GM12878 (cell line): ENCODE results near the gene TBC1D30. TPM values are rescaled to one million over a fixed set of nuclear protein-coding genes. Genes with fewer than 3 reads are reported as not detected.

ENCODE experiments used
- ATAC-seq: fragments of 200-7000 bp; cut with Tn5 transposase; 3 replicates; pipeline ENCODE4 v1.9.1; 2020; ENCODE audit warnings: mild to moderate bottlenecking, moderate library complexity
- BruUV-seq: library from RNA; stranded (reverse); fragments of 400-500 nt; replicated peaks from 2 replicates; lab custom pipeline; 2021; lab: Mats Ljungman, UMichigan
- CTCF ChIA-PET: fragments of 300-600 bp; sonication (Branson Sonifier 250); formaldehyde crosslinking; extraction: SDS; loops from one replicate; lab custom pipeline; 2021; ENCODE audit warnings: inconsistent platforms; lab: Yijun Ruan, JAX
- POLR2A ChIA-PET: fragments of 350-600 bp; formaldehyde crosslinking; extraction: SDS; loops from one replicate; lab custom pipeline; 2021; ENCODE audit warnings: inconsistent platforms; lab: Charles Lee
- RAD21 ChIA-PET: fragments of 300-600 bp; sonication (Branson Sonifier 250); formaldehyde crosslinking; loops from one replicate; lab custom pipeline; 2023; ENCODE audit warnings: antibody characterized with exemption; ENCODE audit not compliant: unreplicated experiment; lab: Charles Lee
- SMC1A ChIA-PET: fragments of 300-600 bp; sonication (Branson Sonifier 250); formaldehyde crosslinking; loops from one replicate; lab custom pipeline; 2023; ENCODE audit not compliant: unreplicated experiment, uncharacterized antibody; lab: Charles Lee
- DNase-seq: peaks from one replicate; pipeline ENCODE4 v3.0.0-alpha.2; 2011; ENCODE audit warnings: low read depth, low spot score
- FAIRE-seq: peaks from 3 replicates; lab custom pipeline; 2011; peaks lifted over from hg19 to GRCh38; lab: Jason Lieb, UNC
- H2AFZ ChIP-seq: 2 replicates; pipeline ENCODE4 v1.6.0; 2011; ENCODE audit warnings: low read depth, low read length, control low read depth; ENCODE audit not compliant: control insufficient read depth
- H3K27ac ChIP-seq: 2 replicates; pipeline ENCODE4 v1.5.1; 2011; ENCODE audit warnings: control low read depth; ENCODE audit not compliant: control insufficient read depth, insufficient read depth
- H3K27me3 ChIP-seq, 2 experiments: replicated peaks in 1 of 2; 2 replicates each; pipeline versions ENCODE4 v1.6.0 to v1.6.1; 2011; ENCODE audit warnings: low read length in 1 of 2; ENCODE audit not compliant: control insufficient read depth in 2 of 2, insufficient read depth in 2 of 2
- H3K36me3 ChIP-seq, 2 experiments: 2 replicates each; pipeline ENCODE4 v1.5.1; 2011; ENCODE audit warnings: low read length in 1 of 2; ENCODE audit not compliant: control insufficient read depth in 2 of 2, insufficient read depth in 2 of 2
- H3K4me1 ChIP-seq: 2 replicates; pipeline ENCODE4 v1.6.1; 2011; ENCODE audit warnings: mild to moderate bottlenecking, low read length, moderate library complexity, mixed read lengths; ENCODE audit not compliant: control insufficient read depth, insufficient read depth
- H3K4me2 ChIP-seq: 2 replicates; pipeline ENCODE4 v1.6.0; 2011; ENCODE audit warnings: control low read depth; ENCODE audit not compliant: control insufficient read depth, insufficient read depth
- H3K4me3 ChIP-seq: fragments of 200-600 bp; sonication (generic); 2 replicates; pipeline ENCODE4 v1.5.1; 2016
- H3K79me2 ChIP-seq: 2 replicates; pipeline ENCODE4 v1.6.0; 2011; ENCODE audit warnings: low read length; ENCODE audit not compliant: control insufficient read depth, insufficient read depth
- H3K9ac ChIP-seq: 2 replicates; pipeline ENCODE4 v1.8.0; 2011; ENCODE audit warnings: low read length, control low read depth, mixed read lengths; ENCODE audit not compliant: control insufficient read depth, insufficient read depth
- H3K9me3 ChIP-seq: replicated peaks from 3 replicates; pipeline ENCODE4 v1.5.1; 2011; ENCODE audit warnings: mild to moderate bottlenecking, low read length; ENCODE audit not compliant: control insufficient read depth, insufficient read depth
- H4K20me1 ChIP-seq: 2 replicates; pipeline ENCODE4 v1.6.0; 2011; ENCODE audit not compliant: control insufficient read depth, insufficient read depth
- CEBPB ChIP-seq, 2 experiments: fragments of 150-350 bp in 1 of 2; IDR thresholded peaks; 2 replicates each; pipeline ENCODE4 v1.6.1; 2012 to 2014; ENCODE audit warnings: low read depth in 2 of 2, low read length in 2 of 2, borderline replicate concordance in 1 of 2, inconsistent platforms in 1 of 2
- EGR1 ChIP-seq, 2 experiments: IDR thresholded peaks; 1 replicate in 1 of 2; 2 replicates in 1 of 2; pipeline ENCODE4 v1.6.1; 2011 to 2012; ENCODE audit warnings: low read depth in 2 of 2, low read length in 2 of 2, borderline replicate concordance in 1 of 2, mild to moderate bottlenecking in 1 of 2, moderate library complexity in 1 of 2
- ETV6 ChIP-seq, 2 experiments: fragments of 450-650 bp in 1 of 2; IDR thresholded peaks in 1 of 2; conservative IDR thresholded peaks in 1 of 2; 2 replicates each; pipeline ENCODE4 v1.6.1; 2014; ENCODE audit warnings: antibody characterized with exemption in 1 of 2, borderline replicate concordance in 1 of 2, low read depth in 1 of 2, mild to moderate bottlenecking in 1 of 2, moderate library complexity in 1 of 2
- IKZF2 ChIP-seq, 2 experiments: fragments of 450-650 bp; IDR thresholded peaks; 2 replicates each; pipeline ENCODE4 v1.6.1; 2017; ENCODE audit warnings: mild to moderate bottlenecking in 2 of 2, moderate library complexity in 2 of 2
- KDM1A ChIP-seq: fragments of 200-600 bp; sonication (generic); IDR thresholded peaks from 2 replicates; pipeline ENCODE4 v1.6.1; 2016; ENCODE audit warnings: borderline replicate concordance
- MXI1 ChIP-seq: fragments of 150-350 bp; IDR thresholded peaks from 2 replicates; pipeline ENCODE4 v1.6.1; 2011; ENCODE audit warnings: low read depth, mild to moderate bottlenecking, inconsistent platforms, low read length, improper control_type of control experiment
- PRDM15 ChIP-seq: fragments of 450-650 bp; formaldehyde crosslinking; IDR thresholded peaks from 2 replicates; pipeline ENCODE4 v1.4.0; 2020; ENCODE audit warnings: mild to moderate bottlenecking, moderate library complexity
- SMC3 ChIP-seq: IDR thresholded peaks from 2 replicates; pipeline ENCODE4 v1.6.1; 2011; ENCODE audit warnings: low read length, improper control_type of control experiment, borderline replicate concordance
- SUPT20H ChIP-seq: IDR thresholded peaks from 2 replicates; pipeline ENCODE4 v1.6.1; 2011; ENCODE audit warnings: low read depth, mild to moderate bottlenecking, low read length, moderate library complexity, borderline replicate concordance; ENCODE audit not compliant: control insufficient read depth
- WGBS: methylation state at CpG from one replicate; pipeline ENCODE4 v1.1.6; 2016; ENCODE audit warnings: low lambda C conversion rate; ENCODE audit not compliant: insufficient replicate concordance, insufficient coverage; ENCODE audit errors: missing lambda C conversion rate; 5-methylcytosine and 5-hydroxymethylcytosine counted together
- in situ Hi-C: fragments of 300-500 bp; cut with MboI; formaldehyde crosslinking; loops from 9 replicates; pipeline ENCODE4 v1.14.3; 2018; ENCODE audit warnings: mixed read lengths
- intact Hi-C: fragments of 100-400 bp; cut with micrococcal nuclease; formaldehyde crosslinking; loops from one replicate; pipeline ENCODE4 v1.14.2; 2022; ENCODE audit not compliant: unreplicated experiment
- polyA plus RNA-seq, 11 experiments: library from polyadenylated mRNA; depleted of rRNA in 4 of 11; unstranded in 6 of 11; stranded (reverse) in 5 of 11; fragments of >200 nt; fragmentation: Nextera tagmentation in 4 of 11; fragmentation: Illumina TruSeq in 1 of 11; extraction: Ambion mirVana in 4 of 11; extraction: Trizol in 1 of 11; gene quantifications; 1 replicate in 1 of 11; 2 replicates in 10 of 11; pipeline versions ENCODE4 v1.2.1 to v1.2.3, GENCODE V29; 2011 to 2016; ENCODE audit warnings: inconsistent platforms in 2 of 11, missing spikeins in 2 of 11, low read depth in 1 of 11
- total RNA-seq, 4 experiments: library from RNA; depleted of rRNA in 3 of 4; stranded (reverse); fragments of >200 nt in 3 of 4; fragmentation: Illumina TruSeq in 1 of 4; extraction: Trizol in 1 of 4; gene quantifications; 2 replicates each; pipeline versions ENCODE4 v1.2.1 to v1.2.3, GENCODE V29; 2013 to 2021
- TF ChIP-seq, protein P1 (sequence below): fragments of 450-650 bp; IDR thresholded peaks from 2 replicates; pipeline ENCODE4 v1.6.1; 2017; ENCODE audit warnings: borderline replicate concordance

The TBC1D30 gene
- total and polyA plus RNA-seq, 10 of the 15 experiments (the other 5 are each of a cell fraction or from before 2014, with no cell fraction given): 1.2 to 23.3 (median 11.1) TPM

DNA sequence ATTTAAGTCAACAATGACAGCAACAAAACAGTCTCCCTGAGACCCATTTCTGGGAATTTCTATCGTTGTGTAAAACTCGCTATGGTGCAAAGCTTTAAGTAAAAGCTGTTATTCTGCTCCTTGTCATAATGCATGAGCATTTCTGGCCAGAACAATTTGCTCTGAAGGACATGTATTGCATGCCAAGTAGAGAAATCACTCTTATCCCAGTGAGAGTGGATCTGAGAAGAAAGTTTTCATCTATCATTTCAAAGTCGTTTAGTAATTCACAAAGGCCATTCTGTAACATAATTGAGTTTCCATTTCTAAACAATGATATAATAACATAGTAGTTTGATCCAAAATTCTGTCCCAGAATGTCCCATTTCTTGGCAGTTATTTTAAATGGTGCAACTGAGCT, 86.6 kb downstream of the TBC1D30 start:
- H3K36me3 ChIP-seq: no peaks in the 10 kb centered on the region; a peak in 1 of 4 replicates
- CTCF ChIA-PET: interaction anchor here (2.4 kb wide), 1 partner anchor 114 kb away, joined by 7 read pairs; no protein-coding TSS in a partner anchor
- no peak overlapping the region for H3K27ac ChIP-seq
- in situ Hi-C loops (no loop called here), intact Hi-C loops (no loop called here)
- H3K4me2 ChIP-seq: no peak overlapping the region
- no peak overlapping the region for H2AFZ ChIP-seq
- SMC1A ChIA-PET: interaction anchor here (1.5 kb wide), 2 partner anchors 18 to 25 kb away, joined by 4 to 6 read pairs; no protein-coding TSS in a partner anchor
- no peak for ATAC-seq
- no peak overlapping the region for H3K9ac ChIP-seq
- POLR2A ChIA-PET: interaction anchor here (0.7 kb wide), 1 partner anchor 112 kb away, joined by 9 read pairs; no protein-coding TSS in a partner anchor
- H3K27me3 ChIP-seq: no peaks in the 10 kb centered on the region
- no peak for TF ChIP-seq ETV6 (conservative IDR thresholded peaks at IDR 0.05 in 1 of 2, IDR thresholded peaks at IDR 0.05 in 1 of 2; ENCODE audit: borderline replicate concordance in 1 of 2, low read depth in 1 of 2)
- no peak for TF ChIP-seq SMC3
- no peak for TF ChIP-seq MXI1
- TF ChIP-seq, protein P1, sequence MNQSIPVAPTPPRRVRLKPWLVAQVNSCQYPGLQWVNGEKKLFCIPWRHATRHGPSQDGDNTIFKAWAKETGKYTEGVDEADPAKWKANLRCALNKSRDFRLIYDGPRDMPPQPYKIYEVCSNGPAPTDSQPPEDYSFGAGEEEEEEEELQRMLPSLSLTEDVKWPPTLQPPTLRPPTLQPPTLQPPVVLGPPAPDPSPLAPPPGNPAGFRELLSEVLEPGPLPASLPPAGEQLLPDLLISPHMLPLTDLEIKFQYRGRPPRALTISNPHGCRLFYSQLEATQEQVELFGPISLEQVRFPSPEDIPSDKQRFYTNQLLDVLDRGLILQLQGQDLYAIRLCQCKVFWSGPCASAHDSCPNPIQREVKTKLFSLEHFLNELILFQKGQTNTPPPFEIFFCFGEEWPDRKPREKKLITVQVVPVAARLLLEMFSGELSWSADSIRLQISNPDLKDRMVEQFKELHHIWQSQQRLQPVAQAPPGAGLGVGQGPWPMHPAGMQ: no peak
- TF ChIP-seq SUPT20H: no peak
- no peak for TF ChIP-seq PRDM15 (CRISPR knock-in tag)
- TF ChIP-seq IKZF2 (IDR thresholded peaks at IDR 0.05): no peak
- TF ChIP-seq EGR1 (IDR thresholded peaks at IDR 0.05; ENCODE audit: borderline replicate concordance in 1 of 2, low read depth in 2 of 2, low read length in 2 of 2): no peak
- no peak for TF ChIP-seq CEBPB (IDR thresholded peaks at IDR 0.05; ENCODE audit: borderline replicate concordance in 1 of 2, low read depth in 2 of 2, low read length in 2 of 2)
- TF ChIP-seq KDM1A: no peak
- no peak overlapping the region for H3K4me3 ChIP-seq
- peak; percentile 13 for FAIRE-seq
- WGBS: 34% methylated on average over 3 of the region's 3 CpGs
- no peaks in the 10 kb centered on the region for H3K9me3 ChIP-seq
- BruUV-seq: no TSS peak
- RAD21 ChIA-PET: interaction anchor here (0.7 kb wide), 1 partner anchor 317 kb away, joined by 7 read pairs; no protein-coding TSS in a partner anchor
- H3K4me1 ChIP-seq: no peaks in the 10 kb centered on the region
- no peaks in the 10 kb centered on the region for H3K79me2 ChIP-seq
- no peaks in the 10 kb centered on the region for H4K20me1 ChIP-seq
- no peak for DNase-seq
